Right atrium auricular region (tissue), 2 donors: ENCODE results near the gene PROX2. TPM values are rescaled to one million over a fixed set of nuclear protein-coding genes. Genes with fewer than 3 reads are reported as not detected.

ENCODE experiments used
- DNase-seq: peaks from one replicate; pipeline ENCODE4 v3.0.0-alpha.2; 2019; ENCODE audit warnings: low spot score
- H3K27ac ChIP-seq, 2 donors: fragments of 200-600 bp; sonication (generic); 1 replicate in 1 of 2; 2 replicates in 1 of 2; pipeline ENCODE4 v1.5.1; 2016 to 2019
- H3K27me3 ChIP-seq, 2 donors: fragments of 200-600 bp; sonication (generic); one replicate each; pipeline versions ENCODE4 v1.5.1 to v1.6.0; 2017 to 2019
- H3K36me3 ChIP-seq: fragments of 200-600 bp; sonication (generic); one replicate; pipeline ENCODE4 v1.5.1; 2016
- H3K4me1 ChIP-seq, 2 donors: fragments of 200-600 bp; sonication (generic); one replicate each; pipeline versions ENCODE4 v1.5.1 to v1.6.0; 2017 to 2019
- H3K4me3 ChIP-seq, 2 donors: fragments of 200-600 bp; sonication (generic); 1 replicate in 1 of 2; 2 replicates in 1 of 2; pipeline ENCODE4 v1.5.1; 2017 to 2019; ENCODE audit warnings: mild to moderate bottlenecking in 1 of 2, moderate library complexity in 1 of 2
- H3K9me3 ChIP-seq, 2 donors: fragments of 200-600 bp; sonication (generic); one replicate each; pipeline ENCODE4 v1.5.1; 2019
- CTCF ChIP-seq, 2 donors: fragments of 200-600 bp; sonication (generic); IDR thresholded peaks; one replicate each; pipeline ENCODE4 v1.5.1; 2019; ENCODE audit warnings: antibody characterized with exemption in 2 of 2
- total RNA-seq, 2 donors: library from RNA; depleted of rRNA; stranded (reverse); fragments of >200 nt; gene quantifications; one replicate each; pipeline ENCODE4 v1.1.0, GENCODE V29; 2016

PROX2 gene
- total RNA-seq, 2 donors from 2014 or later: not detected

GRCh38 chr14:74826574-74826973 lies 49.4 kb downstream of the PROX2 start:
- H3K4me1 ChIP-seq: no peaks in the 10 kb centered on the region
- H3K36me3 ChIP-seq: peaks cover 32% of the 10 kb centered on the region
- H3K27ac ChIP-seq: no peak overlapping the region
- TF ChIP-seq CTCF (IDR thresholded peaks at IDR 0.05): no peak
- no peak for DNase-seq
- H3K9me3 ChIP-seq: no peaks in the 10 kb centered on the region
- no peaks in the 10 kb centered on the region for H3K27me3 ChIP-seq
- no peak overlapping the region for H3K4me3 ChIP-seq

Other genes with a start within 250 kb of the PROX2 start
- gene AREL1, start 163.1 kb downstream of the PROX2 start, total RNA-seq: 10 to 100 TPM; 15.6 to 16.3 TPM
- gene FCF1, start 163.0 kb downstream of the PROX2 start, total RNA-seq: 10 to 100 TPM; 12.6 to 20.0 TPM
- gene YLPM1, start 112.8 kb downstream of the PROX2 start, total RNA-seq: 10 to 100 TPM; 23.6 to 25.3 TPM
- gene DLST, start 5.8 kb upstream of the PROX2 start, total RNA-seq: 100 to 1,000 TPM in 1 of 2 donors, 10 to 100 TPM in 1; 71.1 to 105 TPM
- gene RPS6KL1, start 47.1 kb upstream of the PROX2 start, total RNA-seq: 10 to 100 TPM in 1 of 2 donors, 1 to 10 TPM in 1; 7.6 to 10.3 TPM
- gene PGF, start 79.5 kb upstream of the PROX2 start, total RNA-seq: 1 to 10 TPM; 3.3 to 7.0 TPM
- gene EIF2B2, start 126.8 kb upstream of the PROX2 start, total RNA-seq: 10 to 100 TPM; 26.1 to 35.3 TPM
- gene MLH3, start 175.3 kb upstream of the PROX2 start, total RNA-seq: 10 to 100 TPM; 16.1 to 19.1 TPM
- 10 to 100 TPM; 11.0 to 19.5 TPM for gene ACYP1, start 187.9 kb upstream of the PROX2 start, total RNA-seq
- gene ZC2HC1C, start 193.5 kb upstream of the PROX2 start, total RNA-seq: 10 to 100 TPM in 1 of 2 donors, 1 to 10 TPM in 1; 4.8 to 10.5 TPM